ENCODE measurements around the gene STXBP5.

STXBP5 gene

GRCh38 chr6:147207837-147208754 lies 3.9 kb downstream of the STXBP5 start:
- in situ Hi-C loops (cut with HindIII; ENCODE audit: low sequenced_read_pairs) = no loop called here

GRCh38 chr6:147209762-147210449 lies 5.7 kb downstream of the STXBP5 start:
- in situ Hi-C loops (cut with HindIII; ENCODE audit: low sequenced_read_pairs) = loop anchor here (5.0 kb wide), 1 partner anchor 72 kb away; no protein-coding TSS in a partner anchor

GRCh38 chr6:147211349-147211748 lies 7.1 kb downstream of the STXBP5 start:
- in situ Hi-C loops (cut with HindIII; ENCODE audit: low sequenced_read_pairs) = loop anchor here (5.0 kb wide), 1 partner anchor 71 kb away; no protein-coding TSS in a partner anchor

- in situ Hi-C loops (cut with HindIII; ENCODE audit: low sequenced_read_pairs) = loop anchor here (5.0 kb wide), 1 partner anchor 70 kb away; no protein-coding TSS in a partner anchor
Measured at GRCh38 chr6:147211831-147212230, 7.6 kb downstream of the STXBP5 start.

- in situ Hi-C loops (cut with HindIII; ENCODE audit: low sequenced_read_pairs) = loop anchor here (5.0 kb wide), 1 partner anchor 70 kb away; no protein-coding TSS in a partner anchor
Measured at GRCh38 chr6:147212622-147213021, 8.4 kb downstream of the STXBP5 start.

- in situ Hi-C loops (cut with HindIII; ENCODE audit: low sequenced_read_pairs) = loop anchor here (5.0 kb wide), 1 partner anchor 69 kb away; no protein-coding TSS in a partner anchor
Measured at GRCh38 chr6:147213772-147214171, 9.6 kb downstream of the STXBP5 start.

- in situ Hi-C loops (cut with HindIII; ENCODE audit: low sequenced_read_pairs) = loop anchor here (5.0 kb wide), 1 partner anchor 68 kb away; no protein-coding TSS in a partner anchor
Measured at GRCh38 chr6:147214248-147215227, 10.3 kb downstream of the STXBP5 start.

GRCh38 chr6:147216915-147217314 lies 12.7 kb downstream of the STXBP5 start:
- in situ Hi-C loops (cut with HindIII; ENCODE audit: low sequenced_read_pairs) = no loop called here

GRCh38 chr6:147217840-147218404 lies 13.7 kb downstream of the STXBP5 start:
- in situ Hi-C loops (cut with HindIII; ENCODE audit: low sequenced_read_pairs) = no loop called here

GRCh38 chr6:147218797-147219196 lies 14.6 kb downstream of the STXBP5 start:
- in situ Hi-C loops (cut with HindIII; ENCODE audit: low sequenced_read_pairs) = no loop called here

GRCh38 chr6:147219463-147219862 lies 15.2 kb downstream of the STXBP5 start:
- in situ Hi-C loops (cut with HindIII; ENCODE audit: low sequenced_read_pairs) = no loop called here

- in situ Hi-C loops (cut with HindIII; ENCODE audit: low sequenced_read_pairs) = no loop called here
Measured at GRCh38 chr6:147220345-147220744, 16.1 kb downstream of the STXBP5 start.

- in situ Hi-C loops (cut with HindIII; ENCODE audit: low sequenced_read_pairs) = no loop called here
Measured at GRCh38 chr6:147221739-147222138, 17.5 kb downstream of the STXBP5 start.

GRCh38 chr6:147222160-147222838 lies 18.1 kb downstream of the STXBP5 start:
- in situ Hi-C loops (cut with HindIII; ENCODE audit: low sequenced_read_pairs) = no loop called here

GRCh38 chr6:147223736-147224135 lies 19.5 kb downstream of the STXBP5 start:
- in situ Hi-C loops (cut with HindIII; ENCODE audit: low sequenced_read_pairs) = no loop called here

GRCh38 chr6:147226163-147226724 lies 22.0 kb downstream of the STXBP5 start:
- in situ Hi-C loops (cut with HindIII; ENCODE audit: low sequenced_read_pairs) = no loop called here

- in situ Hi-C loops (cut with HindIII; ENCODE audit: low sequenced_read_pairs) = no loop called here
Measured at GRCh38 chr6:147226877-147227276, 22.7 kb downstream of the STXBP5 start.

GRCh38 chr6:147227770-147228320 lies 23.6 kb downstream of the STXBP5 start:
- in situ Hi-C loops (cut with HindIII; ENCODE audit: low sequenced_read_pairs) = no loop called here

- in situ Hi-C loops (cut with HindIII; ENCODE audit: low sequenced_read_pairs) = no loop called here
Measured at GRCh38 chr6:147231589-147231988, 27.4 kb downstream of the STXBP5 start.
